Liver (tissue), 9 donors: ENCODE results near the gene PVALEF. TPM values are rescaled to one million over a fixed set of nuclear protein-coding genes. Genes with fewer than 3 reads are reported as not detected.

ENCODE experiments used
- DNase-seq: peaks from one replicate; pipeline ENCODE4 v3.0.0-alpha.2; 2017; ENCODE audit warnings: low spot score
- H3K27ac ChIP-seq, 2 donors: one replicate each; pipeline ENCODE4 v1.7.0; 2013; ENCODE audit warnings: inconsistent platforms in 2 of 2, low read length in 2 of 2, control low read depth in 1 of 2, low read depth in 1 of 2, mild to moderate bottlenecking in 1 of 2
- H3K27me3 ChIP-seq, 4 donors: one replicate each; pipeline versions ENCODE4 v1.6.1 to v1.7.0; 2013; ENCODE audit warnings: low read length in 3 of 4, inconsistent platforms in 1 of 4, mild to moderate bottlenecking in 1 of 4, moderate library complexity in 1 of 4; ENCODE audit not compliant: control insufficient read depth in 4 of 4, insufficient read depth in 4 of 4
- H3K36me3 ChIP-seq, 4 donors: one replicate each; pipeline versions ENCODE4 v1.6.1 to v1.7.0; 2013; ENCODE audit warnings: low read length in 3 of 4, mild to moderate bottlenecking in 3 of 4, low read depth in 1 of 4, moderate library complexity in 1 of 4; ENCODE audit not compliant: control insufficient read depth in 4 of 4, insufficient read depth in 3 of 4
- H3K4me1 ChIP-seq, 4 donors: one replicate each; pipeline versions ENCODE4 v1.6.1 to v1.7.0; 2013; ENCODE audit warnings: low read length in 3 of 4, mild to moderate bottlenecking in 3 of 4, moderate library complexity in 1 of 4; ENCODE audit not compliant: control insufficient read depth in 4 of 4, insufficient read depth in 4 of 4
- H3K4me3 ChIP-seq, 3 donors: one replicate each; pipeline versions ENCODE4 v1.6.1 to v1.7.0; 2013; ENCODE audit warnings: low read length in 3 of 3, control low read depth in 1 of 3, low read depth in 1 of 3, mild to moderate bottlenecking in 1 of 3
- H3K9ac ChIP-seq, 2 donors: one replicate each; pipeline ENCODE4 v1.7.0; 2013; ENCODE audit warnings: low read length in 2 of 2, mild to moderate bottlenecking in 2 of 2, moderate library complexity in 2 of 2, control low read depth in 1 of 2, low read depth in 1 of 2
- H3K9me3 ChIP-seq, 4 donors: one replicate each; pipeline versions ENCODE4 v1.6.1 to v1.7.0; 2013; ENCODE audit warnings: low read length in 3 of 4; ENCODE audit not compliant: control insufficient read depth in 4 of 4
- ATF3 ChIP-seq: IDR thresholded peaks from 2 replicates; pipeline ENCODE4 v1.6.1; 2016; ENCODE audit warnings: antibody characterized with exemption
- CTCF ChIP-seq: fragments of 150-350 bp; IDR thresholded peaks from 2 replicates; pipeline ENCODE4 v1.5.1; 2017; ENCODE audit warnings: improper control_type of control experiment, low read depth, low read length; ENCODE audit not compliant: missing input control
- EGR1 ChIP-seq, 2 donors: IDR thresholded peaks; 2 replicates each; pipeline ENCODE4 v1.6.1; 2016 to 2018; ENCODE audit warnings: antibody characterized with exemption in 2 of 2, low read depth in 2 of 2
- FOXA1 ChIP-seq: IDR thresholded peaks from 2 replicates; pipeline ENCODE4 v1.6.1; 2016; ENCODE audit warnings: antibody characterized with exemption
- FOXA2 ChIP-seq: IDR thresholded peaks from 2 replicates; pipeline ENCODE4 v1.6.1; 2016; ENCODE audit warnings: antibody characterized with exemption
- GABPA ChIP-seq, 2 donors: IDR thresholded peaks in 1 of 2; conservative IDR thresholded peaks in 1 of 2; 2 replicates each; pipeline ENCODE4 v1.6.1; 2016; ENCODE audit warnings: antibody characterized with exemption in 2 of 2, mild to moderate bottlenecking in 1 of 2, moderate library complexity in 1 of 2
- HNF4A ChIP-seq, 2 donors: conservative IDR thresholded peaks; 2 replicates each; pipeline ENCODE4 v1.6.1; 2016; ENCODE audit warnings: antibody characterized with exemption in 2 of 2, mild to moderate bottlenecking in 2 of 2
- HNF4G ChIP-seq: IDR thresholded peaks from 2 replicates; pipeline ENCODE4 v1.6.1; 2016; ENCODE audit warnings: antibody characterized with exemption
- JUND ChIP-seq, 2 donors: IDR thresholded peaks; 2 replicates each; pipeline ENCODE4 v1.6.1; 2016; ENCODE audit warnings: antibody characterized with exemption in 2 of 2
- MAX ChIP-seq: IDR thresholded peaks from 2 replicates; pipeline ENCODE4 v1.6.1; 2016; ENCODE audit warnings: antibody characterized with exemption
- NR2F2 ChIP-seq: IDR thresholded peaks from 2 replicates; pipeline ENCODE4 v1.6.1; 2016; ENCODE audit warnings: antibody characterized with exemption
- RAD21 ChIP-seq, 2 donors: IDR thresholded peaks; 2 replicates each; pipeline ENCODE4 v1.6.1; 2016; ENCODE audit warnings: antibody characterized with exemption in 2 of 2, mild to moderate bottlenecking in 2 of 2
- REST ChIP-seq: IDR thresholded peaks from 2 replicates; pipeline ENCODE4 v1.6.1; 2016; ENCODE audit warnings: antibody characterized with exemption, mild to moderate bottlenecking
- RXRA ChIP-seq, 2 donors: IDR thresholded peaks; 2 replicates each; pipeline ENCODE4 v1.6.1; 2017 to 2018; ENCODE audit warnings: antibody characterized with exemption in 2 of 2, mild to moderate bottlenecking in 1 of 2
- SP1 ChIP-seq: IDR thresholded peaks from 2 replicates; pipeline ENCODE4 v1.6.1; 2018; ENCODE audit warnings: antibody characterized with exemption, mild to moderate bottlenecking
- TAF1 ChIP-seq: conservative IDR thresholded peaks from 2 replicates; pipeline ENCODE4 v1.6.1; 2016; ENCODE audit warnings: antibody characterized with exemption, mild to moderate bottlenecking
- YY1 ChIP-seq: IDR thresholded peaks from 2 replicates; pipeline ENCODE4 v1.6.1; 2016; ENCODE audit warnings: antibody characterized with exemption, mild to moderate bottlenecking
- ZBTB33 ChIP-seq: IDR thresholded peaks from 2 replicates; pipeline ENCODE4 v1.6.1; 2016; ENCODE audit warnings: antibody characterized with exemption
- WGBS: extraction: QIAGEN DNeasy Blood & Tissue Kit; methylation state at CpG from one replicate; pipeline ENCODE4 v1.1.7; 2013; 5-methylcytosine and 5-hydroxymethylcytosine counted together
- polyA plus RNA-seq, 2 donors: library from polyadenylated mRNA; stranded (reverse) in 1 of 2; unstranded in 1 of 2; fragments of 200-250 nt in 1 of 2; fragments of >200 nt in 1 of 2; fragmentation: Nextera tagmentation in 1 of 2; extraction: Ambion mirVana in 1 of 2; gene quantifications; one replicate each; pipeline versions ENCODE4 v1.2.1 to v1.2.3, GENCODE V29; 2013 to 2015
- total RNA-seq, 2 donors: library from RNA; depleted of rRNA; stranded (reverse); fragments of >200 nt; gene quantifications; one replicate each; pipeline ENCODE4 v1.2.3, GENCODE V29; 2014
- donor health status: healthy.
- donor health status: healthy.
- donor health status: healthy.
- donor health status: healthy.
- donor health status: healthy.

Gene PVALEF
- total and polyA plus RNA-seq, 4 donors = not detected

- no peak overlapping the region for H3K9ac ChIP-seq
- no peaks in the 10 kb centered on the region for H3K36me3 ChIP-seq
- no peak overlapping the region for H3K4me3 ChIP-seq
- H3K9me3 ChIP-seq = no peaks in the 10 kb centered on the region
- no peaks in the 10 kb centered on the region for H3K27me3 ChIP-seq
- no peak for DNase-seq
- H3K4me1 ChIP-seq = peaks cover 10 to 23% (median 13%) of the 10 kb centered on the region in 4 donors
- TF ChIP-seq HNF4G (no peak), HNF4A (conservative IDR thresholded peaks at IDR 0.05) (no peak), YY1 (no peak), ATF3 (no peak), NR2F2 (no peak), GABPA (IDR thresholded peaks at IDR 0.05 in 1 of 2, conservative IDR thresholded peaks at IDR 0.05 in 1 of 2) (no peak), RXRA (IDR thresholded peaks at IDR 0.05) (no peak), MAX (no peak)
- WGBS = 96% methylated on average over 24 of the region's 24 CpGs
- no peak overlapping the region for H3K27ac ChIP-seq
These were observed 54.3 kb downstream of the PVALEF start for GRCh38 chr17:81219476-81220180.

- H3K9me3 ChIP-seq = no peaks in the 10 kb centered on the region
- H3K4me3 ChIP-seq = no peak overlapping the region
- H3K36me3 ChIP-seq = no peaks in the 10 kb centered on the region
- peaks cover 10 to 23% (median 13%) of the 10 kb centered on the region in 4 donors for H3K4me1 ChIP-seq
- H3K27me3 ChIP-seq = no peaks in the 10 kb centered on the region
- no peak for DNase-seq
- WGBS = 92% methylated on average over 11 of the region's 11 CpGs
- H3K9ac ChIP-seq = no peak overlapping the region
- H3K27ac ChIP-seq = no peak overlapping the region
- TF ChIP-seq FOXA2 (no peak), RXRA (IDR thresholded peaks at IDR 0.05) (no peak), ATF3 (no peak), YY1 (no peak), MAX (no peak), FOXA1 (no peak), REST (no peak), NR2F2 (no peak), SP1 (no peak), ZBTB33 (no peak), HNF4G (no peak), RAD21 (IDR thresholded peaks at IDR 0.05) (no peak), CTCF (no peak), EGR1 (IDR thresholded peaks at IDR 0.05; ENCODE audit: low read depth in 2 of 2) (no peak), GABPA (IDR thresholded peaks at IDR 0.05 in 1 of 2, conservative IDR thresholded peaks at IDR 0.05 in 1 of 2) (no peak), JUND (IDR thresholded peaks at IDR 0.05) (no peak), HNF4A (conservative IDR thresholded peaks at IDR 0.05) (no peak), TAF1 (no peak)
These were observed 56.1 kb downstream of the PVALEF start for GRCh38 chr17:81221371-81221841.
